HT-29 (cell line): ENCODE data around the gene C2orf69. TPM values are rescaled to one million over a fixed set of nuclear protein-coding genes. Genes with fewer than 3 reads are reported as not detected.

Experiments
- DNase-seq: peaks from one replicate; pipeline ENCODE4 v3.0.0-alpha.2; 2015; ENCODE audit warnings: low spot score
- small RNA-seq: library from RNA; depleted of rRNA; stranded (forward); fragments of <200 nt; gene quantifications from one replicate; pipeline ENCODE3, GENCODE V24; 2014
- total RNA-seq: library from RNA; depleted of rRNA; stranded (reverse); fragments of >200 nt; shearing (Covaris generic); gene quantifications from 2 replicates; pipeline ENCODE4 v1.2.3, GENCODE V29; 2014; rRNA removed

Gene C2orf69
- total RNA-seq, 1 experiment from 2014 or later: 6.4 TPM

DNA sequence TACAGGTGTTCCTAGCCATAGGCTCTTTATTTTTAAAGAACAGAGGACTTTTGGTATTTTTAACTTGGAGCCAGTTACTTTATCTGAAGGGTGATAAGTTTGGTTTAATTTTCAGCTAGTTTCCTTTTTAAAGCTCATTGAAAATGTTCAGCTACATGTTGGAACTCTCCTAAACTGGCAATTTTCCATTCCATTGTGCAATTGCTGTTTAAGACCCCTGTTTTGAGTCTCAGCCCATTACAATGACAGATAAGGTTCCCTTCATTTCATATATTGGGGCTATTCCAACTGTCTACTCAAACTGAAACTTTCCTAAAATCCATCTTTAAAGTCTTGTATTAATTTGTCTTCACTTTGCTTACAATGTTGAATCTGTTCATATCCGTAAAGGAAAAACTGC, 55.9 kb downstream of the C2orf69 start:
- no peak for DNase-seq

DNA sequence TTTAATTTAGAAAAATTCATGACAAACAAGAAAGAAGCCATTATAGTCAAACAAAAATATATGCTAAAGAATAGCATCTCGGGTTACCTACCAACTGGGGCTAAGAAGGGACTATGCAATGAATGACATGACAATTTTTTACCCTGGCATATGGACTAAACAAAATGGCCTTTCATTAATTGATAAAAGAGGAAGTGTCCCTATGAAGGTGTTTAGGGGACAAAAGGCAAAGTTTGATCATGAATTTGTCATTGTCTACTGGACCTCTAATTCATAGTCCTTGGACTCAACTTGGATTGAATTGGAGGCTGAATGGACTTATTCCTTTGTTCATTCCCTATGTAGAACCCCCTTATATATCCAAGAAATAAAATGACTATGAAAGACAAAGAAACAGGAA, 57.0 kb downstream of the C2orf69 start:
- no peak for DNase-seq

DNA sequence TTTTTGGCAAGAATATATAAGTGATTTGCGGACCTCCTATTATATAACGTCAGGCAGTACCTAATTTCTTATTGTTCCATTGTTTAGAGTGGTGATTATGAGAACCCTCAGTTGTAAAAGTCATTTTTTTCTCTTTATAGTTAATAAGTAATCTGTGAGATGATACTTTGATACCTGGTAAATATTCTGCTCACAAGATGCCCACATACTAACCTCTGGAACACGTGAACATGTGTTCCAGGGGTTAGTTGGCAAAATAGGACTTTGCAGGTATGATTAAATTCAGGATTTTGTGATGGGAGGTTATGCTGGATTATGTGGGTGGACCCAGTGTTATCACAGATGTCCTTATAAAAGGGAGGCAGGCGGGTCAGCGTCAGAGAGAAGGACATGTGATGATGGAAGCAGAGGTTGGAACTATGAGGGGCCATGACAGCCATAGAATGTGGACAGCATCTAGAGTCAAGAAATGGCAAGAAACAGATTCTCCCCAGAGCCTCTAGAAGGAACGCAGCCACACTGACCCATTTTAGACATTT, 61.1 kb downstream of the C2orf69 start:
- no peak for DNase-seq

DNA sequence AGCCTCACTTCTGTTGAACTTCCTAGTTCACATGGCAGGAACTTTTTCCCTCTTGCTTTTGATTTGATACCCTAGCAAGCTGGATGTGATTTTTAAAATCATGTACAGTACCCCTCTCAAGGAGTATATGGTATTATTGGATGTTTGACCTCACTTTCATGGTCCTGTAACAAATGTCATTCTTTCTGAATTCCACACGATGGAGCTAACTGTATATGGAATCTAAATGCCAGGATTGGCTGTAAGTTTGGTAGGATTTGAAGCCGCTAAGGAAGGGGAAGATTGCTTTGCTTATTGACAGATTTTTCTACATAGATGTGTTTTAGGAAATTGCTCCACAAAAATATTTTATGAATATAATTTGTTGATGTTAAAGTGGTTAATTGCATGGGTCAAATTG, 62.6 kb downstream of the C2orf69 start:
- DNase-seq: peak; percentile 38

DNA sequence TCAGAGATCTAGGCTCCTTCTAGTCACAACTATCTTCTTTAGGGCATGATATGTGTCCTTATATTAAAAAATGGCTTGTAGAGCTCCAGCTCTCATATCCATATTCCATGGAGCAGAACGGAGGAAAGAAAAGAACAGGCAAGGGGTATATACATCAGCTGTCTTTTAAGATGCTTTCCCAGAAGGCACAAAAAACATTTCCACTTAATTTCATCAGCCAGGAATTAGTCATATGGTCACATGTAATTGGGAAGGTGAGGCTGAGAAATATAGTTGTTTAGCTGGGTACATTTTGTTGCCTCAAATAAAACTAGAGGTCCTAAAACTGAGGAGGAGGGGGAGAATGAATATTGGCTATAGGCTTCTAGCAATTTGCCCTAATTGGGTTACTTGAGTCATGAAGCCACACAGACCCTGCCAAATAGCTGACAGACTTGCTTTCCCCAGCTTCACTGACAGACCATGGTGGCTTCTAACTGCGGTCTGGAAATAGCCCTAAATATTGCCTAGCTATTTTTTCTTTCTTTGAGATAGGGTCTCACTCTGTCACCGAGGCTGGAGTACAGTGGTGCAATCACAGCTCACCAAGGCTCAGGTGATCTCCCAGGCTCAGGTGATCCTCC, 64.3 kb downstream of the C2orf69 start:
- DNase-seq: no peak

Small RNA genes within 50 kb of the gene (small RNA-seq; reads per million reads assigned to genes)
- gene AC108032.1 (not detected), gene RN7SL717P (not detected)

Other genes starting within 250 kb of the C2orf69 start
- 0.69 TPM in 1 of 2 replicates, not detected in the other for gene FTCDNL1, start 60.1 kb upstream of the C2orf69 start, total RNA-seq
- 4.3 and 4.4 TPM in 2 replicates for gene TYW5, start 44.2 kb downstream of the C2orf69 start, total RNA-seq
- 38.3 and 53.6 TPM in 2 replicates for gene MAIP1, start 44.3 kb downstream of the C2orf69 start, total RNA-seq